B cell (primary cell): ENCODE results near the gene POLG2. TPM values are rescaled to one million over a fixed set of nuclear protein-coding genes. Genes with fewer than 3 reads are reported as not detected.

Source experiments
- ATAC-seq: fragments of 200-7000 bp; cut with Tn5 transposase; one replicate; pipeline ENCODE4 v1.10.0; 2021; ENCODE audit warnings: low read depth, mild to moderate bottlenecking, moderate number of reproducible peaks, moderate library complexity
- CTCF ChIA-PET: fragments of 350-600 bp; sonication (Branson Sonifier 250); formaldehyde crosslinking; loops from one replicate; lab custom pipeline; 2021; ENCODE audit warnings: antibody characterized with exemption, inconsistent platforms; lab: Charles Lee
- POLR2A ChIA-PET: fragments of 350-600 bp; sonication (Branson Sonifier 250); formaldehyde crosslinking; loops from one replicate; lab custom pipeline; 2021; ENCODE audit warnings: antibody characterized with exemption; lab: Charles Lee
- DNase-seq: peaks from one replicate; pipeline ENCODE4 v3.0.0; 2013
- H2AFZ ChIP-seq: 2 replicates; pipeline ENCODE4 v1.6.1; 2012; ENCODE audit warnings: mild to moderate bottlenecking, low read depth, low read length; ENCODE audit not compliant: insufficient read depth, poor library complexity, severe bottlenecking
- H3K27ac ChIP-seq, 2 donors: 1 replicate in 1 of 2; 2 replicates in 1 of 2; pipeline ENCODE4 v1.5.1; 2012 to 2013; ENCODE audit warnings: low read length in 2 of 2, mild to moderate bottlenecking in 2 of 2, moderate library complexity in 1 of 2
- H3K27me3 ChIP-seq, 4 experiments: fragments of 200-600 bp in 1 of 4; sonication (generic) in 1 of 4; replicated peaks in 1 of 4; 1 replicate in 2 of 4; 2 replicates in 2 of 4; pipeline versions ENCODE4 v1.6.1 to v1.7.0; 2013 to 2016; ENCODE audit warnings: low read length in 3 of 4, mild to moderate bottlenecking in 2 of 4, mixed read lengths in 1 of 4, moderate library complexity in 1 of 4; ENCODE audit not compliant: insufficient read depth in 4 of 4, control insufficient read depth in 3 of 4; ENCODE audit errors: control extremely low read depth in 1 of 4
- H3K36me3 ChIP-seq, 2 experiments: replicated peaks in 1 of 2; 1 replicate in 1 of 2; 2 replicates in 1 of 2; pipeline versions ENCODE4 v1.6.1 to v1.7.1; 2013; ENCODE audit warnings: low read length in 1 of 2; ENCODE audit not compliant: insufficient read depth in 2 of 2, control insufficient read depth in 1 of 2; ENCODE audit errors: control extremely low read depth in 1 of 2, extremely low read depth in 1 of 2
- H3K4me1 ChIP-seq, 2 donors: fragments of 200-600 bp in 1 of 2; sonication (generic) in 1 of 2; 1 replicate in 1 of 2; 2 replicates in 1 of 2; pipeline versions ENCODE4 v1.5.1 to v1.6.1; 2013 to 2017; ENCODE audit warnings: low read length in 2 of 2; ENCODE audit not compliant: control insufficient read depth in 2 of 2, insufficient read depth in 2 of 2
- H3K4me2 ChIP-seq: replicated peaks from 2 replicates; pipeline ENCODE3; 2012; ENCODE audit warnings: mild to moderate bottlenecking, low read depth, low read length; ENCODE audit not compliant: poor library complexity, severe bottlenecking
- H3K4me3 ChIP-seq, 5 experiments: fragments of 200-600 bp in 1 of 5; sonication (generic) in 1 of 5; 1 replicate in 3 of 5; 2 replicates in 2 of 5; pipeline versions ENCODE4 v1.5.1 to v1.7.0; 2011 to 2016; ENCODE audit warnings: low read length in 4 of 5, mild to moderate bottlenecking in 4 of 5, low read depth in 2 of 5, control low read depth in 1 of 5, moderate library complexity in 1 of 5; ENCODE audit not compliant: insufficient read depth in 1 of 5; ENCODE audit errors: control extremely low read depth in 1 of 5, extremely low read depth in 1 of 5
- H3K79me2 ChIP-seq: fragments of 200-600 bp; sonication (generic); one replicate; pipeline ENCODE4 v1.6.0; 2016; ENCODE audit warnings: low read length; ENCODE audit not compliant: control insufficient read depth, insufficient read depth
- H3K9ac ChIP-seq: fragments of 200-600 bp; sonication (generic); 2 replicates; pipeline ENCODE4 v1.6.1; 2017; ENCODE audit warnings: mild to moderate bottlenecking, low read length, moderate library complexity
- H3K9me3 ChIP-seq, 3 donors: one replicate each; pipeline versions ENCODE4 v1.6.1 to v1.7.1; 2013; ENCODE audit warnings: low read length in 2 of 3; ENCODE audit not compliant: control insufficient read depth in 2 of 3, insufficient read depth in 1 of 3; ENCODE audit errors: control extremely low read depth in 1 of 3
- H4K20me1 ChIP-seq: 2 replicates; pipeline ENCODE4 v1.6.0; 2012; ENCODE audit warnings: mild to moderate bottlenecking, low read length; ENCODE audit not compliant: insufficient read depth, control insufficient read depth, poor library complexity, severe bottlenecking
- H3K27ac Mint-ChIP-seq: one replicate; pipeline ENCODE4 v1.8.0; 2021; ENCODE audit warnings: mixed read lengths
- H3K27me3 Mint-ChIP-seq: one replicate; pipeline ENCODE4 v1.8.0; 2021; ENCODE audit warnings: mixed read lengths
- H3K4me1 Mint-ChIP-seq: one replicate; pipeline ENCODE4 v1.8.0; 2021; ENCODE audit warnings: mixed read lengths
- H3K4me3 Mint-ChIP-seq: one replicate; pipeline ENCODE4 v1.8.0; 2021; ENCODE audit warnings: mixed read lengths
- H3K9me3 Mint-ChIP-seq: one replicate; pipeline ENCODE4 v1.8.0; 2022; ENCODE audit warnings: mixed read lengths; ENCODE audit not compliant: insufficient read depth
- EZH2 ChIP-seq: IDR thresholded peaks from 2 replicates; pipeline ENCODE4 v1.6.1; 2012; ENCODE audit warnings: borderline replicate concordance, low read depth, mild to moderate bottlenecking, moderate library complexity, low read length; ENCODE audit not compliant: insufficient read depth, poor library complexity, severe bottlenecking
- WGBS: methylation state at CpG from one replicate; pipeline ENCODE4 v1.1.5; 2013; ENCODE audit warnings: missing lambda C conversion rate; ENCODE audit not compliant: insufficient coverage; 5-methylcytosine and 5-hydroxymethylcytosine counted together
- intact Hi-C: fragments of 100-400 bp; cut with micrococcal nuclease; formaldehyde crosslinking; loops from one replicate; pipeline ENCODE4 v1.10.0; 2022
- polyA plus RNA-seq: library from polyadenylated mRNA; depleted of rRNA; stranded (reverse); fragments of >200 nt; gene quantifications from 2 replicates; pipeline ENCODE4 v1.2.3, GENCODE V29; 2012
- total RNA-seq, 2 donors: library from RNA; stranded (reverse); fragments of 120-200 nt in 1 of 2; gene quantifications; 1 replicate in 1 of 2; 2 replicates in 1 of 2; pipeline versions ENCODE4 v1.2.3 to v1.2.4, GENCODE V29; 2013 to 2022
- TF ChIP-seq, protein P1 (sequence below): fragments of 200-600 bp; IDR thresholded peaks from one replicate; pipeline ENCODE4 v1.8.0; 2022; ENCODE audit warnings: antibody characterized with exemption, mild to moderate bottlenecking

Gene POLG2
- total and polyA plus RNA-seq, 2 donors (not counting 1 experiment from before 2014, with no cell fraction given) = 26.9 to 74.5 TPM

DNA sequence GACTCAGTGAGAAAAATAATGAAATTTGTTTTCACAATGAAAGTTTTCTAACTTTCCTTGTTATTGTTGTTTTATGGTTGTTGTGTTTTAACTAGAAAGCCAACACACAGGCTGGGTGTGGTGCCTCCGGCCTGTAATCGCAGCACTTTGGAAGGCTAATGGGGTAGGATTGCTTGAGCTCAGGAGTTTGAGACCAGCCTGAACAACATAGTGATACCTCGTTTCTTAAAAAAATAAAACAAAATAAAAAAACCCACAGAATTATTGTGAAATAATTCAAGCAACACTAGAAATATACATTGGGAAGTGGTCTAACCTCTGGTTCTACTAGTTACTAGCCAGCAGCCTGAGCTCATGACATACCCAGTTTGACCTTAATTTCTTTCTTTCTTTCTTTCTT is 47.3 kb downstream of the POLG2 start:
- H3K79me2 ChIP-seq = peaks cover 52% of the 10 kb centered on the region
- H3K4me1 ChIP-seq = peaks cover 23 to 40% of the 10 kb centered on the region in 2 donors
- H3K36me3 ChIP-seq = peaks cover 2 to 19% of the 10 kb centered on the region in 2 experiments
- peak overlapping the region; percentile 76 for H2AFZ ChIP-seq
- ATAC-seq (no peak), DNase-seq (no peak)
- peak overlapping the region; percentile 94 for H3K27ac Mint-ChIP-seq
- no peaks in the 10 kb centered on the region for H4K20me1 ChIP-seq
- ChIA-PET POLR2A (interaction anchor here (1.1 kb wide), 1 partner anchor 57 kb away, joined by 3 read pairs; the partner anchor contains the start of gene CEP95), CTCF (interaction anchor here (1.5 to 3.3 kb wide), 2 partner anchors 29 to 37 kb away, joined by 4 to 25 read pairs; no protein-coding TSS in a partner anchor)
- H3K9me3 ChIP-seq = no peaks in the 10 kb centered on the region
- peaks cover 43% of the 10 kb centered on the region for H3K4me1 Mint-ChIP-seq
- no peaks in the 10 kb centered on the region for H3K27me3 ChIP-seq
- H3K4me2 ChIP-seq = peak overlapping the region; percentile 82
- TF ChIP-seq, protein P1, sequence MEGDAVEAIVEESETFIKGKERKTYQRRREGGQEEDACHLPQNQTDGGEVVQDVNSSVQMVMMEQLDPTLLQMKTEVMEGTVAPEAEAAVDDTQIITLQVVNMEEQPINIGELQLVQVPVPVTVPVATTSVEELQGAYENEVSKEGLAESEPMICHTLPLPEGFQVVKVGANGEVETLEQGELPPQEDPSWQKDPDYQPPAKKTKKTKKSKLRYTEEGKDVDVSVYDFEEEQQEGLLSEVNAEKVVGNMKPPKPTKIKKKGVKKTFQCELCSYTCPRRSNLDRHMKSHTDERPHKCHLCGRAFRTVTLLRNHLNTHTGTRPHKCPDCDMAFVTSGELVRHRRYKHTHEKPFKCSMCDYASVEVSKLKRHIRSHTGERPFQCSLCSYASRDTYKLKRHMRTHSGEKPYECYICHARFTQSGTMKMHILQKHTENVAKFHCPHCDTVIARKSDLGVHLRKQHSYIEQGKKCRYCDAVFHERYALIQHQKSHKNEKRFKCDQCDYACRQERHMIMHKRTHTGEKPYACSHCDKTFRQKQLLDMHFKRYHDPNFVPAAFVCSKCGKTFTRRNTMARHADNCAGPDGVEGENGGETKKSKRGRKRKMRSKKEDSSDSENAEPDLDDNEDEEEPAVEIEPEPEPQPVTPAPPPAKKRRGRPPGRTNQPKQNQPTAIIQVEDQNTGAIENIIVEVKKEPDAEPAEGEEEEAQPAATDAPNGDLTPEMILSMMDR = no peak
- no peak for TF ChIP-seq EZH2
- peak overlapping the region; percentile 88 for H3K4me3 Mint-ChIP-seq
- H3K27me3 Mint-ChIP-seq = no peaks in the 10 kb centered on the region
- H3K9me3 Mint-ChIP-seq = no peaks in the 10 kb centered on the region
- intact Hi-C loops = no loop called here
- H3K9ac ChIP-seq = peak overlapping the region; percentile 65
- H3K27ac ChIP-seq = peak overlapping the region; percentile 49 to 77
- WGBS = no CpG with 5 or more reads among the region's 3 CpGs
- H3K4me3 ChIP-seq = peak overlapping the region in 4 of 5 experiments; percentile 48 to 86 (median 64)
